ENCODE results near the gene KCNAB1.

GRCh38 chr3:156144060-156144459 is 23.7 kb downstream of the KCNAB1 start:
- TF ChIP-seq, protein P1, sequence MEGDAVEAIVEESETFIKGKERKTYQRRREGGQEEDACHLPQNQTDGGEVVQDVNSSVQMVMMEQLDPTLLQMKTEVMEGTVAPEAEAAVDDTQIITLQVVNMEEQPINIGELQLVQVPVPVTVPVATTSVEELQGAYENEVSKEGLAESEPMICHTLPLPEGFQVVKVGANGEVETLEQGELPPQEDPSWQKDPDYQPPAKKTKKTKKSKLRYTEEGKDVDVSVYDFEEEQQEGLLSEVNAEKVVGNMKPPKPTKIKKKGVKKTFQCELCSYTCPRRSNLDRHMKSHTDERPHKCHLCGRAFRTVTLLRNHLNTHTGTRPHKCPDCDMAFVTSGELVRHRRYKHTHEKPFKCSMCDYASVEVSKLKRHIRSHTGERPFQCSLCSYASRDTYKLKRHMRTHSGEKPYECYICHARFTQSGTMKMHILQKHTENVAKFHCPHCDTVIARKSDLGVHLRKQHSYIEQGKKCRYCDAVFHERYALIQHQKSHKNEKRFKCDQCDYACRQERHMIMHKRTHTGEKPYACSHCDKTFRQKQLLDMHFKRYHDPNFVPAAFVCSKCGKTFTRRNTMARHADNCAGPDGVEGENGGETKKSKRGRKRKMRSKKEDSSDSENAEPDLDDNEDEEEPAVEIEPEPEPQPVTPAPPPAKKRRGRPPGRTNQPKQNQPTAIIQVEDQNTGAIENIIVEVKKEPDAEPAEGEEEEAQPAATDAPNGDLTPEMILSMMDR (IDR thresholded peaks at IDR 0.05 in 2 of 3, conservative IDR thresholded peaks at IDR 0.05 in 1 of 3; ENCODE audit: borderline replicate concordance in 1 of 3, insufficient read depth in 1 of 3, low read depth in 2 of 3, low read length in 2 of 3), result no peak
- no peak for TF ChIP-seq POLR2A (IDR thresholded peaks at IDR 0.05; ENCODE audit: borderline replicate concordance, extremely low read depth, insufficient read depth, insufficient read length)
- no peak for TF ChIP-seq EZH2phosphoT487 (IDR thresholded peaks at IDR 0.05; ENCODE audit: borderline replicate concordance)

All from HCT116 (cell line).